Measurements from ENCODE around the gene UCK2.
A peak's percentile ranks its signal among the peaks of the same experiment; 100 is the strongest.

Gene UCK2

GRCh38 chr1:165942927-165943597 is 115.6 kb downstream of the UCK2 start:
- no peak for DNase-seq

GRCh38 chr1:165945911-165946310 is 118.5 kb downstream of the UCK2 start:
- DNase-seq: no peak

- DNase-seq: no peak
Observed at GRCh38 chr1:165947797-165948455, 120.5 kb downstream of the UCK2 start.

- DNase-seq: peak; percentile 34
Observed at GRCh38 chr1:165949335-165950130, 122.1 kb downstream of the UCK2 start.

GRCh38 chr1:165954940-165955339 is 127.5 kb downstream of the UCK2 start:
- DNase-seq: no peak

- no peak for DNase-seq
Observed at GRCh38 chr1:165958306-165958705, 130.9 kb downstream of the UCK2 start.

- no peak for DNase-seq
Observed at GRCh38 chr1:165960136-165960535, 132.7 kb downstream of the UCK2 start.

- no peak for DNase-seq
Observed at GRCh38 chr1:165960881-165961280, 133.5 kb downstream of the UCK2 start.

Measured in RPMI8226 (cell line).